Sigmoid colon (tissue), 7 donors: ENCODE measurements around the gene MVB12B. TPM values are rescaled to one million over a fixed set of nuclear protein-coding genes. Genes with fewer than 3 reads are reported as not detected.

ENCODE experiments used
- DNase-seq: peaks from one replicate; pipeline ENCODE4 v3.0.0-alpha.2; 2019
- H3K27ac ChIP-seq, 4 donors: fragments of 200-600 bp; sonication (generic); one replicate each; pipeline ENCODE4 v1.5.1; 2016 to 2019; ENCODE audit warnings: mild to moderate bottlenecking in 1 of 4
- H3K27me3 ChIP-seq, 3 donors: fragments of 200-600 bp; sonication (generic); one replicate each; pipeline ENCODE4 v1.5.1; 2019; ENCODE audit warnings: mild to moderate bottlenecking in 1 of 3
- H3K36me3 ChIP-seq, 4 donors: fragments of 200-600 bp; sonication (generic); one replicate each; pipeline ENCODE4 v1.5.1; 2016 to 2019
- H3K4me1 ChIP-seq, 4 donors: fragments of 200-600 bp; sonication (generic); one replicate each; pipeline ENCODE4 v1.5.1; 2017 to 2019
- H3K4me3 ChIP-seq, 4 donors: fragments of 200-600 bp; sonication (generic); one replicate each; pipeline ENCODE4 v1.5.1; 2017 to 2019; ENCODE audit warnings: mild to moderate bottlenecking in 2 of 4, moderate library complexity in 1 of 4
- H3K9me3 ChIP-seq, 4 donors: fragments of 200-600 bp in 3 of 4; sonication (generic) in 3 of 4; one replicate each; pipeline versions ENCODE4 v1.5.1 to v1.6.1; 2013 to 2019
- EP300 ChIP-seq, 4 donors: sonication (generic); formaldehyde crosslinking; IDR thresholded peaks; one replicate each; pipeline ENCODE4 v1.6.1; 2017; ENCODE audit warnings: antibody characterized with exemption in 4 of 4
- POLR2A ChIP-seq, 2 donors: fragments of 450-650 bp; IDR thresholded peaks; one replicate each; pipeline ENCODE4 v1.6.1; 2016; ENCODE audit warnings: antibody characterized with exemption in 2 of 2, mild to moderate bottlenecking in 2 of 2, moderate library complexity in 2 of 2
- POLR2AphosphoS5 ChIP-seq, 4 donors: sonication (generic); formaldehyde crosslinking; IDR thresholded peaks; one replicate each; pipeline ENCODE4 v1.6.1; 2017; ENCODE audit warnings: antibody characterized with exemption in 4 of 4
- WGBS, 2 donors: extraction: QIAGEN DNeasy Blood & Tissue Kit; methylation state at CpG; one replicate each; pipeline ENCODE4 v1.1.7; 2013; 5-methylcytosine and 5-hydroxymethylcytosine counted together
- intact Hi-C: fragments of 100-400 bp; cut with DNase I; formaldehyde crosslinking; loops from one replicate; pipeline ENCODE4 v1.15.1; 2023
- polyA plus RNA-seq, 3 donors: library from polyadenylated mRNA; stranded (reverse); fragments of 200-250 nt; gene quantifications; one replicate each; pipeline ENCODE4 v1.2.3, GENCODE V29; 2013
- total RNA-seq, 4 donors: library from RNA; depleted of rRNA; stranded (reverse); fragments of >200 nt; gene quantifications; one replicate each; pipeline ENCODE4 v1.1.0, GENCODE V29; 2016
- TF ChIP-seq, protein P1 (sequence below), 4 experiments: fragments of 450-650 bp in 3 of 4; fragments of 200-600 bp in 1 of 4; IDR thresholded peaks; one replicate each; pipeline ENCODE4 v1.5.1; 2016 to 2019; ENCODE audit warnings: antibody characterized with exemption in 4 of 4, mild to moderate bottlenecking in 3 of 4, moderate library complexity in 2 of 4
- donor health status: healthy with polysubstance abuse.
- donor health status: Bipolar disorder and iron deficiency.
- donor health status: healthy.

Gene MVB12B
- total and polyA plus RNA-seq, 7 donors = 5.1 to 14.4 (median 12.2) TPM

DNA sequence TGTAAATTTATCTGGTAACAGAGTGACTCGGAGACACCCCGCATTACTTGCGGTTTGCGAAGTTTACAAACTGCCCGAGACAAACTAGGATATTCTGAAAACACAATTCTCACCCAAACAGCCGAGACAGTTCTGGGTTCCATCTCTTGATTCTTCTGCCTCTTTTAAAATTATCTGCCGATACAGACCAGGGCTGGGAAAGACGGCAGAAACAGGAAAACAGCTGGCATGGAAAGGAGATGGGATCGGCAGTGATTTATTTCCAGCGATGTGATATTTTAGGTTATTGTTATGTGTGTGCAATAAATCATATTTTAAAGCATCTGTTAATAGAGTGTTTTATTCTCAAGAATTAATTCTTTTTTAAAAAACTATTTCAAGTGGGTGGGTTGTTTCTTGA is 193.8 kb downstream of the MVB12B start:
- intact Hi-C loops = no loop called here
- Histone ChIP-seq H3K4me3 (no peak overlapping the region), H3K27ac (no peak overlapping the region), H3K27me3 (peaks cover 20 to 100% (median 78%) of the 10 kb centered on the region in 3 donors), H3K4me1 (peaks cover 0 to 13% (median 12%) of the 10 kb centered on the region in 4 donors), H3K9me3 (no peaks in the 10 kb centered on the region), H3K36me3 (no peaks in the 10 kb centered on the region)
- no peak for DNase-seq
- 76 to 79% methylated on average over 10 of the region's 10 CpGs for WGBS, 2 donors
- TF ChIP-seq POLR2AphosphoS5 (IDR thresholded peaks at IDR 0.05) = no peak
- TF ChIP-seq, protein P1, sequence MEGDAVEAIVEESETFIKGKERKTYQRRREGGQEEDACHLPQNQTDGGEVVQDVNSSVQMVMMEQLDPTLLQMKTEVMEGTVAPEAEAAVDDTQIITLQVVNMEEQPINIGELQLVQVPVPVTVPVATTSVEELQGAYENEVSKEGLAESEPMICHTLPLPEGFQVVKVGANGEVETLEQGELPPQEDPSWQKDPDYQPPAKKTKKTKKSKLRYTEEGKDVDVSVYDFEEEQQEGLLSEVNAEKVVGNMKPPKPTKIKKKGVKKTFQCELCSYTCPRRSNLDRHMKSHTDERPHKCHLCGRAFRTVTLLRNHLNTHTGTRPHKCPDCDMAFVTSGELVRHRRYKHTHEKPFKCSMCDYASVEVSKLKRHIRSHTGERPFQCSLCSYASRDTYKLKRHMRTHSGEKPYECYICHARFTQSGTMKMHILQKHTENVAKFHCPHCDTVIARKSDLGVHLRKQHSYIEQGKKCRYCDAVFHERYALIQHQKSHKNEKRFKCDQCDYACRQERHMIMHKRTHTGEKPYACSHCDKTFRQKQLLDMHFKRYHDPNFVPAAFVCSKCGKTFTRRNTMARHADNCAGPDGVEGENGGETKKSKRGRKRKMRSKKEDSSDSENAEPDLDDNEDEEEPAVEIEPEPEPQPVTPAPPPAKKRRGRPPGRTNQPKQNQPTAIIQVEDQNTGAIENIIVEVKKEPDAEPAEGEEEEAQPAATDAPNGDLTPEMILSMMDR (IDR thresholded peaks at IDR 0.05) = no peak
- no peak for TF ChIP-seq POLR2A (IDR thresholded peaks at IDR 0.05)
- no peak for TF ChIP-seq EP300 (IDR thresholded peaks at IDR 0.05)

DNA sequence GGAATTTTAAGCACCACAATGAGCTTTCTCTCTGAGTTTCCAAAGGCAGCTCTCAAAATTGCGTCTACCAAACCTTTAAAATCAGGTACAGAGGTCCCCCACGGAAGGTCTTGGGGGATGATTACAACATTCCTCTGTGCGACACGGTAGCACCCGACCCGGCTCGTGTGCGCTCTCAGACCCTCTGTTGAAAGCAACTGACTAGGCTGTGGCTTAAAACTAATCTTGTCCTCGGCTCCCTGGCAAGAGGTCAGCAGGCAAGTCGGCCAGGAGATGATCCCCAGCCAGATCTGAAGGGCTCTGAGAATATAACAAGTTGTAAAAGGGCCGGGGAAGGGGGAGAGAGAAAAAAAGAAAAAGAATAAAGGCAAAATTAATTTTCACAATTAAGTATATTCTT is 194.5 kb downstream of the MVB12B start:
- H3K4me3 ChIP-seq = no peak overlapping the region
- no peak overlapping the region for H3K27ac ChIP-seq
- TF ChIP-seq POLR2A (IDR thresholded peaks at IDR 0.05) (no peak), EP300 (IDR thresholded peaks at IDR 0.05) (no peak)
- H3K36me3 ChIP-seq = no peaks in the 10 kb centered on the region
- DNase-seq = peak; percentile 48
- H3K9me3 ChIP-seq = no peaks in the 10 kb centered on the region
- intact Hi-C loops = no loop called here
- peaks cover 13 to 97% (median 72%) of the 10 kb centered on the region in 3 donors for H3K27me3 ChIP-seq
- WGBS, 2 donors = 48 to 58% methylated on average over 11 of the region's 11 CpGs
- peaks cover 0 to 13% (median 12%) of the 10 kb centered on the region in 4 donors for H3K4me1 ChIP-seq

DNA sequence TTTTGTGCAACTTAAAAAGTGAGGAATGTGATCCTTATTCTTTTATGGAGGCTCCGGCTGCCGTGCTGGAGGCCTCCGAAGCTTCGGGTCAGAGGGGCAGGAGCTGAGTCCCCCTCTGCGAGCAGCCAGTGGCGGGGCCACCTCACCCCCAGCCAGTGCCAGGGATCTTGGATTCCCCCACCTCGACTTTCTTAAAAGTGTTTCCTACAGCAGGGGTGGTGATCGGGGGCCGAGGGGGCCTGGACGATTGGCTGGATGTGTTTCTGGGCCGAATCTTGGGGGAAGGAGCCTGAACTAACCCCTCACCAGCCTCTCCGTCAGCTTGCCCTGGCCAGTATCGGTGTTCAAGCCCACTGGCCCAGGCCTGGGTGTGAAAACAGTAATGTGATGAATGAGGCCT is 194.9 kb downstream of the MVB12B start:
- 59 to 71% methylated on average over 13 of the region's 13 CpGs for WGBS, 2 donors
- TF ChIP-seq POLR2A (IDR thresholded peaks at IDR 0.05) (no peak), POLR2AphosphoS5 (IDR thresholded peaks at IDR 0.05) (no peak), EP300 (IDR thresholded peaks at IDR 0.05) (no peak)
- TF ChIP-seq, protein P1 (IDR thresholded peaks at IDR 0.05) = no peak
- intact Hi-C loops = no loop called here
- Histone ChIP-seq H3K27me3 (peaks cover 11 to 97% (median 67%) of the 10 kb centered on the region in 3 donors), H3K9me3 (no peaks in the 10 kb centered on the region), H3K27ac (no peak overlapping the region), H3K36me3 (no peaks in the 10 kb centered on the region), H3K4me3 (no peak overlapping the region), H3K4me1 (peaks cover 0 to 12% (median 11%) of the 10 kb centered on the region in 4 donors)
- no peak for DNase-seq

DNA sequence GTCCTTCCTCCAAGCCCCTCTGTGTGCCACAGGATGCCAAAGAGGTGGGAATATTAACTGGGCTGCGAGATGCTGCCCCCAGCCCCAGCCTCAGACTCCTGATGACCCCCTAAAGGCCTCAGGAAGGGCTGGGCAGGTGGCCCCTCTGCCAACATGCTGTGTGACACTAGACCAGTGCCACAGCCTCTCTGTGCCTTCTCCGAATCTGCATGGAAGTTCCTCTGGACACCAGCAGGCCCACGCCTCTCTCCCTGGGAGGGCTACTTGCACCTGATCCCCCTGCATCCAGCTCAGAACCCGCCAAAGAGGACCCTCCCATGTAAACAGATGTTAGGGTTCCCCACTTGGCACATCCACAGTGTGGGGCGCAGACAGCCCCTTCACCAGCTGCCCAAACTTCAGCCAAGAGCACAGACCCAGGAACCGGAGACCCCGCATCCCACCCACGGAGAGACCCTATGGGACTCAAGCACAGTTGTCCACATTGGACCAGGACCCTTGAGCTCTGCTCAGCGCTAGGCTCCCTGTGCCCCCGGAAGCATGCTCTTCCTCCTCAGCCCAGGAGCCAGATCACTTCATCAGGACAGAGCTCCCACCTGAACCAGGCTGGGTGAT is 195.5 kb downstream of the MVB12B start:
- H3K27me3 ChIP-seq = peaks cover 6 to 96% (median 62%) of the 10 kb centered on the region in 3 donors
- peaks cover 0 to 7% (median 6%) of the 10 kb centered on the region in 4 donors for H3K4me1 ChIP-seq
- peak overlapping the region in 1 of 4 donors; percentile 41 for H3K27ac ChIP-seq
- peak; percentile 52 for DNase-seq
- H3K36me3 ChIP-seq = no peaks in the 10 kb centered on the region
- H3K4me3 ChIP-seq = no peak overlapping the region
- WGBS, 2 donors = 73 to 82% methylated on average over 10 of the region's 10 CpGs
- H3K9me3 ChIP-seq = no peaks in the 10 kb centered on the region
- TF ChIP-seq POLR2AphosphoS5 (IDR thresholded peaks at IDR 0.05) (no peak), EP300 (IDR thresholded peaks at IDR 0.05) (no peak), POLR2A (IDR thresholded peaks at IDR 0.05) (no peak)
- TF ChIP-seq, protein P1 (IDR thresholded peaks at IDR 0.05) = no peak
- intact Hi-C loops = no loop called here

DNA sequence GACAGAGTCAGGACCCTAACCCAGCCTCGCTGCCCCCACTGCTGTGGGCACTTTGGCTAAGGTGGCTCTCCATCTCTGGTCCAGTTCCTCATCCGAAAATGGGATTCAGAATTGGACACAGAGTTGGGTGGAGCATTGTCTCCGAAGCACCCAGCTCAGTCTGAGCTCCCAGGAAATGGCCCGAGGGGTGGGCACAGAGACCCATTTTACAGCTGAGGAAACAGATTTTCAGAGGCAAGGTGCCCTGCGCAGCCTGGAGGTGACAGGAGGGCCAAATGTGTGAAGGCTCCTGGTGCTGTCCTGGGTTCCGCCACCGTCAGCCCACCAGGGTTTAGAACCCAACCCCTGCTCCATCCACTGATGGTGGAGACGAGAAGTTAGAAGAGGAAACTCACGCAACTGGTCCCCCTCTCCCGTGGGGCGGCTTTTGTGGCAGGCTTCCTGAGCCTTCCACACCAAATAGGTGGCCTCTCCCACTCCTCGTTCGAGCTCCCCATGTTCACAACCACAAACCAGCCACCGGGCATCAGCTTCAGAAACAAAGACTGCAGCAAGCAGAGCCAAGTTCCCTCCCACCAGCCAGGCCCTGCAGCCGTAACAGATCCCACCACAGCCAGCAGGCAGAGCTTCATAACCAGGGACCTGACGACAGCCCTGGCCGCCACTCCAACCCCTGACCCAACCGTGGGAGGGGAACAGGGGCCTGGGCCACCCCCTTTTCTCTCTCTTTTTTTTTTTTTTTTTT is 196.2 kb downstream of the MVB12B start:
- peaks cover 2 to 89% (median 55%) of the 10 kb centered on the region in 3 donors for H3K27me3 ChIP-seq
- H3K4me1 ChIP-seq = no peaks in the 10 kb centered on the region
- WGBS, 2 donors = 64 to 66% methylated on average over 18 of the region's 18 CpGs
- peak overlapping the region in 2 of 4 donors; percentile 41 to 51 for H3K27ac ChIP-seq
- peak in 1 of 4 donors; percentile 19 for TF ChIP-seq POLR2AphosphoS5 (IDR thresholded peaks at IDR 0.05)
- TF ChIP-seq, protein P1 (IDR thresholded peaks at IDR 0.05) = no peak
- no peak overlapping the region for H3K4me3 ChIP-seq
- DNase-seq = peak; percentile 66
- H3K36me3 ChIP-seq = no peaks in the 10 kb centered on the region
- intact Hi-C loops = no loop called here
- no peaks in the 10 kb centered on the region for H3K9me3 ChIP-seq
